Measurements from ENCODE around the gene MS4A4A.

DNA sequence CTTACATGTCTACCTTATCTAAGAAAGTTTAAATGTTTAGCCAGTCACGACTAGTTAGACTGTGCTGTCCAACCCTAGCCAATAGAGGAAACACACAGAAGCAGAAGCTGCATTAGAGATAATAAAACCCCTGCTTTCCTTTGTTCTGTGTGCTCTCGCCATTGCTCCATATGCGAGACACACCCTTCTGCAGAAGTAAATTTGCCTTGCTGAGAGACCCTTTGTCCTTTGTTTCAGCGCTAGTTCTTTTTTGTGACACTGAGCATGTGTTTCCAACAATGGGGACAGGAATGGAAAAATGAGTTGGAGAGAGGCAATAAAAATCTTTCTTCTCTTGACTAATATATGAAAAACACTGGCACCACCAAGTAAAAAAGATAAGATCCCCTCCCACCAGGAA lies 19.5 kb upstream of the MS4A4A start:
- no peak for TF ChIP-seq CTCF (IDR thresholded peaks at IDR 0.05; ENCODE audit: poor library complexity, severe bottlenecking)
- no peak for TF ChIP-seq RAD21 (conservative IDR thresholded peaks at IDR 0.05)
- no peak for TF ChIP-seq POLR2AphosphoS5 (IDR thresholded peaks at IDR 0.05)
- TF ChIP-seq EP300 (conservative IDR thresholded peaks at IDR 0.05; ENCODE audit: poor library complexity, severe bottlenecking): no peak
- TF ChIP-seq SMC3 (conservative IDR thresholded peaks at IDR 0.05; ENCODE audit: poor library complexity): no peak
- TF ChIP-seq REST (IDR thresholded peaks at IDR 0.05; ENCODE audit: borderline replicate concordance): no peak
- TF ChIP-seq EZH2 (IDR thresholded peaks at IDR 0.05; ENCODE audit: borderline replicate concordance, insufficient read depth, low read length, poor library complexity, severe bottlenecking): no peak
